Activated CD8-positive, alpha-beta memory T cell treated with anti-CD3 and anti-CD28 coated beads, Interleukin-2, amount 50 U/mL, for 48 hours (primary cell): ENCODE results near the gene CDH10.

Experiments used
- DNase-seq: peaks from one replicate; pipeline ENCODE4 v3.0.0-alpha.2; 2020

Gene CDH10

DNA sequence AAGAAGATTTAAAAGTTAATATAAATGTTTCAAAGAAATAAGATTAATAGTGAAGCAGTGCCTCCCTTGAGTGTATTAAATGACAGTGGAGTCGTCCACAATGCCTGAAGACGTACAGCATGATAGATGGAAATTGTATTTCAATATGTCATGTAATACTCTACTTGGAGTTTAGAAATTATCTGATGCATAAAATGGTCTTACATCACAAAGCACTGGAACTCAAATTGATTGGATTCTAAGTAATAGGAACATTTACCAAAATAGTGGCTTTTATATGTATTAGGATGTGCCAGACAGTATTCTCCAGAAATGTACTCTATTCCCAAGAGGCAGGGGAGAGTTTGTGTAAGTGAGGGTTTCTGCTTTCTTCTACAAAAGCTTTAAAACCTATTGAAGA lies 49.4 kb downstream of the CDH10 start:
- DNase-seq, result no peak

- no peak for DNase-seq
These were observed 53.4 kb downstream of the CDH10 start for GRCh38 chr5:24591426-24591825.

DNA sequence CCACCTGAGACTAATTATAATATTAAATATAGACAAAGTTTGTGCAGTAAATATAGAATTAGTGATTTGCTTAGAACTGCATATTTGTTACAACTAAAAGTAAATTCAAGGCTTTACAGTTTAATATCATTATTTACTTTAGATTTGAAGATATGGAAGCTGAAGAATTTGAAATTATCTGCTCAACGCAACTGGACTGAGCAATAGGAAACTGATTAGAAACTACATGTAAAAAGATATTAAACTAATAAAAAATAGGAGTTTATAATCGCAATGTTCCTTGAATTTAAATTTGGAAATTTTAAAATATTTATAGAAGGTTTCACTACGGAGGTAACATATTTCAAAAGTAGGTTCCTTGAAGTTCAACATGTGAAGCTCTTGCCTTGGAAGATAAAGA lies 55.2 kb downstream of the CDH10 start:
- DNase-seq, result no peak

DNA sequence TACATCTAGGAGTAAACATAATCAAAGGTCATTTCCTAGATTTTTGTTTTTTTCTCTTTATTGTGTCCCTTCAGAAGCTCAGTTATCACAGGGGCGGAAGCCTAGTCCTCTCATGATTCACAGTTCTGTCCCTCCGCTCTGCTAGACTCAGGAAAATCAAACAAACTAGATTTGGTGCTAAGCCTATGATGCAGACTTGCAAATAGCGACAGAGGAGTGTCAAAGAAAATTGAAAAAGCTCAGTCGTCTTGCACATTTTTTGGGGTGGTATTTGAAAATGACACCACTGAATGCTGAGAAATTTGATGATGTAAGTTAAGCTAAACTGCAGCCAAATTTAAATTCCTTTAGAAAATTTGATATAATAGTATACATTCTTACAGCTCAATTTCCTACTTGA lies 59.0 kb downstream of the CDH10 start:
- no peak for DNase-seq

- DNase-seq, result no peak
These were observed 73.5 kb downstream of the CDH10 start for GRCh38 chr5:24571302-24571701.

DNA sequence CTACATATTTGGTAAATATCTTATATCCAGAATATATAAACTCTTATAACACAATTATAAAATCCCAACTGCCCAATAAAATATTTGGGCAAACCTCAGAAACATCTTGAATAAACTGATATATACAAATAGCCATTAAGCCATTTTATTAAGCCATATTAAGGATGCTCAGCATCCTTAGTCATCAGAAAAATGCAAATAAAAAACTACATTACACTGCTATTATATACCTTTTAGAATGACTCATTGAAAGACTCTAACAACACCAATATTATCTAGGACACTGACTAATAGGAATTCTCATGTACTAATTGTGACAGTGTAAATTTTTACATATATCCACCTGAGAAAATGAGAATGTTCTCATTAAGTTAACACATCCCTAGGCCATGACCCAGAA lies 77.8 kb downstream of the CDH10 start:
- DNase-seq, result no peak

- no peak for DNase-seq
These were observed 89.5 kb downstream of the CDH10 start for GRCh38 chr5:24555229-24555628.

GRCh38 chr5:24547132-24547531 lies 97.6 kb downstream of the CDH10 start:
- DNase-seq, result no peak

- no peak for DNase-seq
These were observed 105.2 kb downstream of the CDH10 start for GRCh38 chr5:24539613-24540012.

DNA sequence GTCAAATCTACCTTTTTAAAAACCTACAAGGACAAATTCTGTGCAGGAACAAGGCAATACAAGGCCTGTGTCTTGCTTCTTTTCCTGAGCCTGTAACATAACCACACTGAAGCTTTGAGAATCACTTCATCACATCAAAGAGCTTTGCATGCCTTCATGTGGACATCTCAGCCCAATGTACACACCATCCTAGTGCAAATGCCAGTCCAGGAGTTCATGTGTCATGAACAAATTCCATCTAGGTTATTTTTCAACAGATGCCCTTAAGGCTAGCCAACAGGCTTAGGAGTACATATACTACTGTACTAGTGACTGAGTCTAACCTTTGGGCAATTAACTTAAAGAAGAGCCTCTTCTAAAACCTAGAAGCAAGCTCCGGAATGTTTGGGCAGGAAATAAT lies 106.4 kb downstream of the CDH10 start:
- no peak for DNase-seq

DNA sequence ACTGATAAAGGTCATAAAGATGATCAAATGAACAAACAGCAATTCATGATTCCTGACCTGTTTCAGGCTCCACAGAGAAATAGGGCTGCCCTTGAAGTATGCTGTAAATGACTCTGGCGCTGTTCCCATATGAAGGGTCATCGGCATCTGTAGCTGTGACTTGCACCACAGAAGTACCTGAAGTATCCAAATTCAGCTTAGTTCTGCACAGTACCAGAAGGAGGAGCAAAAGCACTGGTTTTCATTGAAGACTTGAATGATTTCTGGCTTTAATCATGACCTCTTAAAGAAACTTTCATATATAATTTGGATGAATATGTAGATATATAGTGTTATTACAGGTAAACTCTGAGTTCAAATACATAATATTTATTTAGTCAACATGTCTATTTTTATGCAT lies 109.1 kb downstream of the CDH10 start:
- DNase-seq, result no peak

- no peak for DNase-seq
These were observed 113.9 kb downstream of the CDH10 start for GRCh38 chr5:24530906-24531305.

DNA sequence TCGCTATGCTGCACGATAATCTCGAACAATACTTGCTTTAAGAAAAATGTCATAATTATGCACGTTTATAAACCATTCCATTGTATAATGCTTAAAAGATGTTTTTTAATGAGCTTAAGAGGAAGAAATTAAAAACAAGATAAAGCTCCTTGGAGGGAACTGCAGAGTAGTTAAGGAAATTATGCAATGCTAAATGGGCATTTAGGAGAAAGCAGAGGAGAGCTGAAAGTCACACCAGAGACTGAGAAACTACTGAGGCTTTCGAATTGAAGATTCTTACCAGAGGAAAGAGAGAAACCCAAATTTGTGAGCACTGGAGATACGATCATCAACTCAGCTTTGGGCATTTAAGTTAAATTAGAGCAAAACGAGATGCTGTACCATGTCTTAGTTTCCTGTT lies 119.4 kb downstream of the CDH10 start:
- DNase-seq, result no peak

- DNase-seq, result no peak
These were observed 132.4 kb downstream of the CDH10 start for GRCh38 chr5:24512423-24512822.

DNA sequence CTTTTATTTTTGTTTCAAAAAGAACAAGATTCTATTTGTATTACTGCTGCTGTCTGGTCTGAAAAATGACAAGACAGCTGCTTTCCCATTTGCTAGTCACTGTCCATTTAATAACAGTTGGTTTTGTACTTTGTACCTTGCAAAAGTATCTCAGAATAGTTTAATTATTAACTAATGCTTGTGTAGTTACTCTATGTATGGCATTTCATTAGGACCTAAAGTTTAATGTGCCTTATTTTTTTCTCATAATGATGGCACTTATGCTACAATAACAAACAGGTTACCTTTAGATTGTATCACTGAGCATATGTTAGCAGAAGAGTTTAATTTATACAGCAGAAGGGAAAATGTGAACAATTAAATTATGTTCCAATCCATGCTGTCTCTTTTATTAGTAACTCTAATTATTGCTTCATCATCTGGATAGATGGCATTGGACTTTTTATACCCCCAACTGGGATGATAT lies 134.2 kb downstream of the CDH10 start:
- DNase-seq, result no peak

DNA sequence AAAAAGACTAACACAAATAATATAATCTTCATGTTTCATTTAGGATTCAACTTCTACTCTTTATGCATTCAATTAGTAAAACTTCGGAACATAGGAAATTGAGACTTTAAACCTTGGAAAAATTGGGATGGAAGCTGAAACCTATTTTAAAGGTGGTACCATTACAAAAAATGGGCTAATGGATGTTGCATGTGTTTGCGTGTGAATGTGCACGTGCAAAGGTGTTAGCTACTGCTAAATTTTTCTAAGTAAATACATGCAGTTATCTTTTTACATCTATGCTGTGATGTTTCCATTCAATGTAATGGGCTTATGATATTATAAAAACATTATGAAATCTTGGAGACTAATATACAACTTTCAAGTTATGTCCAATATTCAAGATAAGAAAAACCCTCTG lies 134.8 kb downstream of the CDH10 start:
- DNase-seq, result no peak

GRCh38 chr5:24505258-24505657 lies 139.5 kb downstream of the CDH10 start:
- DNase-seq, result no peak

GRCh38 chr5:24497591-24498157 lies 147.1 kb downstream of the CDH10 start:
- DNase-seq, result no peak

- no peak for DNase-seq
These were observed 147.6 kb downstream of the CDH10 start for GRCh38 chr5:24497145-24497544.

GRCh38 chr5:24496268-24496667 lies 148.5 kb downstream of the CDH10 start:
- DNase-seq, result no peak

- no peak for DNase-seq
These were observed 152.5 kb downstream of the CDH10 start for GRCh38 chr5:24492229-24492628.

DNA sequence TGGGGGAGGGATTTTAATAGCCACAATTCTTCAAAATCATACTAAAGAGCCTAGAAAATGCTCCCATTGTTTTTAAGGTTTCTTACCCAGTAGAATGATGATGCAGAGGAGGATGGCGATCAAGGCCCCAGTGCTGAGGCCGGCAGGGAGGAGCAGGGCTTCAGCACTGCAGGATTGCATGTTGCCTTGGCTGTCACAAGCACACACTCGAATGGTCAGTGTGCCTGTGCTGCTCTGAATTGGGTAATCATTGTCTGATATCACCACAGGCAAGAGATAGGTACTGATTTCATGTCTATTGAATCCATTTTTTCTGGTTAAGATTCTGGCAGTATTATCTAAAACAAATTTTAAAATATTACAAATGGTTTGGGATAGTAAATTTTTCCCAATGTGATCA lies 153.3 kb downstream of the CDH10 start:
- no peak for DNase-seq

DNA sequence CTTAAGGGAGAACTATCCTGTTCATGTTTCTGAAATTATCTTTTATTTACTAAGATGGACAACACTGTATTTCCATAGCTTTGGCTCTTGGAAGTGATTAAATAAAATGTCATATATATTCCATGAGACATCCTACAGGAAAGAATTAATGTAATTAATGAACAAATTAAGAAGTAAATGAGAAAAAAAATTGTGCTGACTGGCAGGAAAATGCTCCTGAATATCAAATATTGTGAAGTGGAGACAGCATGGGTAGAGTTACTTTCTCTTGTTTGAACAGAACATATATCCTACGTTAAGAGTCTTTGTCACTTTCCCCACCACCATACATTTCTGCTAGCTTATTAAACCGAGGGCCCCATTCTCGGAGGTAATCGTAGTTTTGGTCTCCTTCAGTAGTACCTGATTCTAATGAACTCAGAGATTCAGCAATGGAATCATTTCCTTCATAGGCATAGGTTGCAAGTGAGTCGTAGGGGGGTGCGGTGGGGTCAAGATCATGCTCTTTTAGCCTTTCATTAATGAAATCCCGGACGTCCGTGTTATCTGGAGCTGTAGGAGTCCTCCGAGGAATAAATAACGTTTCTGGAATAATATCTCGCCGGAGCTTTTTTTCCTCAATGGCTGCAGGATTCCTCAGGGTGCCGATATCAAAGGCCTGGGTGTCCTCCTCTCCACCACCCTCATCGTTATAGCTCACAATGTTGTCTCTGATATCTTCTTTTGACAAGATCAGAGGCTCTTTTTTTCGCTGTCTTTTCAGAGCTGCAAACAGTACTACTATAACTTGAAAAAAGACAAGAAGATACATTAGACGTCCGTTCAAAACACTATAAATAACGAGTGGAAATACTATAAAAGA lies 157.2 kb downstream of the CDH10 start:
- DNase-seq, result no peak

- DNase-seq, result no peak
These were observed 163.8 kb downstream of the CDH10 start for GRCh38 chr5:24480952-24481351.

GRCh38 chr5:24477958-24478357 lies 166.8 kb downstream of the CDH10 start:
- no peak for DNase-seq
